IMR-90 (cell line): ENCODE measurements around the gene OR5H6. TPM values are rescaled to one million over a fixed set of nuclear protein-coding genes. Genes with fewer than 3 reads are reported as not detected.

Source experiments
- ATAC-seq: fragments of 200-7000 bp; cut with Tn5 transposase; 2 replicates; pipeline ENCODE4 v1.9.1; 2020; ENCODE audit warnings: low read depth, mild to moderate bottlenecking, moderate library complexity
- BruUV-seq: library from RNA; stranded (reverse); fragments of 400-500 nt; replicated peaks from 2 replicates; lab custom pipeline; 2021; lab: Mats Ljungman, UMichigan
- CTCF ChIA-PET: fragments of 300-600 bp; formaldehyde crosslinking; extraction: SDS; loops from one replicate; lab custom pipeline; 2021; ENCODE audit warnings: antibody characterized with exemption; lab: Yijun Ruan, JAX
- POLR2A ChIA-PET: fragments of 300-600 bp; sonication (Branson Sonifier 250); formaldehyde crosslinking; loops from one replicate; lab custom pipeline; 2022; ENCODE audit warnings: antibody characterized with exemption; ENCODE audit not compliant: unreplicated experiment; lab: Charles Lee
- DNase-seq: peaks from one replicate; pipeline ENCODE4 v3.0.0; 2013
- H2AFZ ChIP-seq: replicated peaks from 2 replicates; pipeline ENCODE3; 2013; ENCODE audit warnings: low read length, mild to moderate bottlenecking; ENCODE audit not compliant: poor library complexity
- H2AK5ac ChIP-seq: 2 replicates; pipeline ENCODE4 v1.6.1; 2013; ENCODE audit warnings: low read depth, low read length, inconsistent platforms
- H2AK9ac ChIP-seq: replicated peaks from 2 replicates; pipeline ENCODE3; 2013; ENCODE audit warnings: mild to moderate bottlenecking, low read depth, low read length, moderate library complexity; ENCODE audit not compliant: poor library complexity
- H2BK120ac ChIP-seq: 2 replicates; pipeline ENCODE4 v1.6.1; 2013; ENCODE audit warnings: low read depth, low read length, inconsistent platforms
- H2BK15ac ChIP-seq: 3 replicates; pipeline ENCODE4 v1.6.1; 2013; ENCODE audit warnings: low read depth, low read length, inconsistent platforms
- H2BK20ac ChIP-seq: 2 replicates; pipeline ENCODE4 v1.6.1; 2013; ENCODE audit warnings: low read depth, mild to moderate bottlenecking, inconsistent platforms, low read length, moderate library complexity
- H2BK5ac ChIP-seq: 2 replicates; pipeline ENCODE4 v1.6.1; 2013; ENCODE audit warnings: mild to moderate bottlenecking, low read depth, low read length, inconsistent platforms; ENCODE audit not compliant: poor library complexity, severe bottlenecking
- H3K14ac ChIP-seq: replicated peaks from 2 replicates; pipeline ENCODE4 v1.6.1; 2013; ENCODE audit warnings: low read depth, low read length, inconsistent platforms
- H3K18ac ChIP-seq: 2 replicates; pipeline ENCODE4 v1.6.1; 2013; ENCODE audit warnings: low read depth, low read length, control low read depth
- H3K23ac ChIP-seq: 2 replicates; pipeline ENCODE4 v1.6.1; 2013; ENCODE audit warnings: low read depth, low read length, inconsistent platforms
- H3K27ac ChIP-seq: 2 replicates; pipeline ENCODE4 v1.5.1; 2013; ENCODE audit warnings: mild to moderate bottlenecking, control low read depth, low read length; ENCODE audit not compliant: insufficient read depth
- H3K27me3 ChIP-seq: 2 replicates; pipeline ENCODE4 v1.6.1; 2013; ENCODE audit warnings: low read length; ENCODE audit not compliant: control insufficient read depth, insufficient read depth
- H3K36me3 ChIP-seq: 2 replicates; pipeline ENCODE4 v1.6.1; 2013; ENCODE audit warnings: low read length, mixed read lengths; ENCODE audit not compliant: control insufficient read depth, insufficient read depth
- H3K4ac ChIP-seq: 2 replicates; pipeline ENCODE4 v1.6.1; 2013; ENCODE audit warnings: low read depth, low read length, inconsistent platforms
- H3K4me1 ChIP-seq: 2 replicates; pipeline ENCODE4 v1.6.1; 2013; ENCODE audit warnings: low read length, mixed read lengths; ENCODE audit not compliant: control insufficient read depth, insufficient read depth
- H3K4me2 ChIP-seq: 2 replicates; pipeline ENCODE4 v1.6.1; 2013; ENCODE audit warnings: low read depth, mild to moderate bottlenecking, control low read depth, low read length, moderate library complexity
- H3K4me3 ChIP-seq: 2 replicates; pipeline ENCODE4 v1.5.1; 2013; ENCODE audit warnings: low read depth, mild to moderate bottlenecking, control low read depth, low read length, moderate library complexity; ENCODE audit not compliant: insufficient read depth
- H3K56ac ChIP-seq: 2 replicates; pipeline ENCODE4 v1.6.1; 2013; ENCODE audit warnings: low read length, inconsistent platforms; ENCODE audit not compliant: insufficient read depth; ENCODE audit errors: extremely low read depth
- H3K79me1 ChIP-seq, 2 experiments: 2 replicates each; pipeline ENCODE4 v1.6.1; 2013; ENCODE audit warnings: low read length in 2 of 2, inconsistent platforms in 1 of 2, low read depth in 1 of 2
- H3K9ac ChIP-seq: 2 replicates; pipeline ENCODE4 v1.6.1; 2013; ENCODE audit warnings: low read depth, low read length, control low read depth
- H3K9me1 ChIP-seq: 2 replicates; pipeline ENCODE4 v1.6.1; 2013; ENCODE audit warnings: low read length, inconsistent platforms; ENCODE audit not compliant: insufficient read depth
- H3K9me3 ChIP-seq: 2 replicates; pipeline ENCODE4 v1.6.1; 2013; ENCODE audit warnings: low read length; ENCODE audit not compliant: control insufficient read depth, insufficient read depth
- H4K20me1 ChIP-seq: 2 replicates; pipeline ENCODE4 v1.6.1; 2013; ENCODE audit warnings: low read length, inconsistent platforms; ENCODE audit not compliant: insufficient read depth
- H4K5ac ChIP-seq: 2 replicates; pipeline ENCODE4 v1.6.1; 2013; ENCODE audit warnings: mild to moderate bottlenecking, low read depth, low read length, control low read depth
- H4K8ac ChIP-seq, 2 experiments: 2 replicates each; pipeline ENCODE4 v1.6.1; 2013; ENCODE audit warnings: low read depth in 2 of 2, low read length in 2 of 2, control low read depth in 1 of 2, inconsistent platforms in 1 of 2
- H4K91ac ChIP-seq: 2 replicates; pipeline ENCODE4 v1.6.1; 2013; ENCODE audit warnings: low read depth, low read length, inconsistent platforms; ENCODE audit not compliant: insufficient read depth
- BHLHE40 ChIP-seq: fragments of 150-350 bp; IDR thresholded peaks from 2 replicates; pipeline ENCODE4 v1.6.1; 2016; ENCODE audit warnings: mild to moderate bottlenecking, low read depth, low read length
- CEBPB ChIP-seq: IDR thresholded peaks from 2 replicates; pipeline ENCODE4 v1.6.1; 2012; ENCODE audit warnings: low read depth, low read length, improper control_type of control experiment
- CHD1 ChIP-seq: IDR thresholded peaks from 2 replicates; pipeline ENCODE4 v1.6.1; 2012; ENCODE audit warnings: low read depth, low read length, improper control_type of control experiment
- ELK1 ChIP-seq: fragments of 150-350 bp; IDR thresholded peaks from 2 replicates; pipeline ENCODE4 v1.6.1; 2016; ENCODE audit warnings: low read depth, mild to moderate bottlenecking, low read length, moderate library complexity, borderline replicate concordance
- FOS ChIP-seq: fragments of 150-350 bp; IDR thresholded peaks from 2 replicates; pipeline ENCODE4 v1.6.1; 2016; ENCODE audit warnings: low read depth, low read length
- MAFK ChIP-seq: IDR thresholded peaks from 2 replicates; pipeline ENCODE4 v1.6.1; 2012; ENCODE audit warnings: low read depth, low read length, improper control_type of control experiment
- MAZ ChIP-seq: IDR thresholded peaks from 2 replicates; pipeline ENCODE4 v1.6.1; 2012; ENCODE audit warnings: low read depth, mild to moderate bottlenecking, low read length, improper control_type of control experiment, moderate library complexity, borderline replicate concordance
- MXI1 ChIP-seq: IDR thresholded peaks from 2 replicates; pipeline ENCODE4 v1.6.1; 2012; ENCODE audit warnings: low read depth, mild to moderate bottlenecking, low read length, moderate library complexity, borderline replicate concordance
- NFE2L2 ChIP-seq: fragments of 150-350 bp; IDR thresholded peaks from 2 replicates; pipeline ENCODE4 v1.6.1; 2016; ENCODE audit warnings: low read depth, mild to moderate bottlenecking, low read length
- POLR2A ChIP-seq: IDR thresholded peaks from 2 replicates; pipeline ENCODE4 v1.6.1; 2012; ENCODE audit warnings: mild to moderate bottlenecking, low read depth, low read length
- RAD21 ChIP-seq: IDR thresholded peaks from 2 replicates; pipeline ENCODE4 v1.6.1; 2012; ENCODE audit warnings: low read length, improper control_type of control experiment
- RCOR1 ChIP-seq: IDR thresholded peaks from 2 replicates; pipeline ENCODE4 v1.6.1; 2012; ENCODE audit warnings: mild to moderate bottlenecking, low read length, improper control_type of control experiment; ENCODE audit not compliant: insufficient replicate concordance
- RFX5 ChIP-seq: IDR thresholded peaks from 2 replicates; pipeline ENCODE4 v1.8.0; 2012; ENCODE audit warnings: low read depth, mild to moderate bottlenecking, low read length, moderate library complexity
- SMC3 ChIP-seq: fragments of 150-350 bp; IDR thresholded peaks from 2 replicates; pipeline ENCODE4 v1.6.1; 2016; ENCODE audit warnings: low read depth, mild to moderate bottlenecking, antibody characterized with exemption, low read length, moderate library complexity
- WGBS, 2 experiments: methylation state at CpG; one replicate each; pipeline versions ENCODE4 v1.1.5 to v1.1.7; 2013; ENCODE audit warnings: missing lambda C conversion rate in 2 of 2; ENCODE audit not compliant: insufficient read length in 1 of 2; ENCODE audit errors: extremely low coverage in 2 of 2; 5-methylcytosine and 5-hydroxymethylcytosine counted together
- dilution Hi-C: fragments of 300-500 bp; cut with HindIII; formaldehyde crosslinking; loops from one replicate; pipeline ENCODE4 v1.14.3; 2018; ENCODE audit warnings: low sequenced_read_pairs; ENCODE audit not compliant: unreplicated experiment
- in situ Hi-C: fragments of 300-500 bp; cut with MboI; formaldehyde crosslinking; loops from 3 replicates; pipeline ENCODE4 v1.14.3; 2019; ENCODE audit warnings: low sequenced_read_pairs, inconsistent platforms, mixed read lengths
- intact Hi-C: fragments of 100-400 bp; cut with micrococcal nuclease; formaldehyde crosslinking; loops from 2 replicates; pipeline ENCODE4 v1.10.0; 2022
- polyA plus RNA-seq, 3 experiments: library from polyadenylated mRNA; depleted of rRNA; stranded (reverse); fragments of >200 nt; gene quantifications; 2 replicates each; pipeline ENCODE4 v1.2.3, GENCODE V29; 2012; ENCODE audit warnings: low replicate concordance in 1 of 3
- total RNA-seq: library from RNA; depleted of rRNA; stranded (reverse); fragments of >200 nt; gene quantifications from 2 replicates; pipeline ENCODE4 v1.2.3, GENCODE V29; 2012
- TF ChIP-seq, protein P1 (sequence below): fragments of 150-350 bp; IDR thresholded peaks from 2 replicates; pipeline ENCODE4 v1.6.1; 2017; ENCODE audit warnings: mild to moderate bottlenecking, antibody characterized with exemption, low read length, low read depth
- TF ChIP-seq, protein P2 (sequence below): conservative IDR thresholded peaks from 2 replicates; pipeline ENCODE4 v1.5.1; 2012; ENCODE audit warnings: mild to moderate bottlenecking, low read depth, low read length, improper control_type of control experiment

Gene OR5H6
- total and polyA plus RNA-seq, 2 of the 4 experiments (the other 2 are of a cell fraction), result not detected

GRCh38 chr3:98282205-98282604 lies 18.2 kb downstream of the OR5H6 start, which contains the start of gene OR5H2:
Gene OR5H2 (plus strand): TSS chr3:98282505. CDS start chr3:98282903, 398 bp downstream.
- DNase-seq (no peak), ATAC-seq (no peak)
- Histone ChIP-seq H4K91ac (no peak within 1 kb of the TSS), H3K36me3 (no peaks in the 10 kb centered on the region), H3K14ac (no peak within 1 kb of the TSS), H2AFZ (no peak within 1 kb of the TSS), H3K23ac (no peak within 1 kb of the TSS), H3K79me1 (no peaks in the 10 kb centered on the region), H3K4ac (no peak within 1 kb of the TSS), H2BK20ac (no peak within 1 kb of the TSS), H4K5ac (no peak within 1 kb of the TSS), H2BK15ac (no peak within 1 kb of the TSS), H2AK9ac (no peak within 1 kb of the TSS), H3K4me3 (no peak within 1 kb of the TSS), H2BK5ac (no peak within 1 kb of the TSS), H2BK120ac (no peak within 1 kb of the TSS), H3K9me3 (no peaks in the 10 kb centered on the region), H2AK5ac (no peak within 1 kb of the TSS), H3K27me3 (no peaks in the 10 kb centered on the region), H3K4me1 (no peaks in the 10 kb centered on the region), H3K27ac (no peak within 1 kb of the TSS), H3K56ac (no peak within 1 kb of the TSS; the same call in 1 of the 2 replicates), H3K9me1 (no peaks in the 10 kb centered on the region), H3K18ac (no peak within 1 kb of the TSS), H3K4me2 (no peak within 1 kb of the TSS), H4K20me1 (no peaks in the 10 kb centered on the region), H3K9ac (no peak within 1 kb of the TSS), H4K8ac (no peak within 1 kb of the TSS)
- no peak for TF ChIP-seq BHLHE40
- TF ChIP-seq RCOR1, result no peak
- TF ChIP-seq CEBPB, result no peak
- no peak for TF ChIP-seq FOS
- no peak for TF ChIP-seq RFX5
- no peak for TF ChIP-seq SMC3
- no peak for TF ChIP-seq MAZ
- no peak for TF ChIP-seq MAFK
- TF ChIP-seq MXI1, result no peak
- TF ChIP-seq POLR2A, result no peak
- TF ChIP-seq, protein P1, sequence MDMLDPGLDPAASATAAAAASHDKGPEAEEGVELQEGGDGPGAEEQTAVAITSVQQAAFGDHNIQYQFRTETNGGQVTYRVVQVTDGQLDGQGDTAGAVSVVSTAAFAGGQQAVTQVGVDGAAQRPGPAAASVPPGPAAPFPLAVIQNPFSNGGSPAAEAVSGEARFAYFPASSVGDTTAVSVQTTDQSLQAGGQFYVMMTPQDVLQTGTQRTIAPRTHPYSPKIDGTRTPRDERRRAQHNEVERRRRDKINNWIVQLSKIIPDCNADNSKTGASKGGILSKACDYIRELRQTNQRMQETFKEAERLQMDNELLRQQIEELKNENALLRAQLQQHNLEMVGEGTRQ, result no peak
- TF ChIP-seq CHD1, result no peak
- TF ChIP-seq RAD21, result no peak
- no peak for TF ChIP-seq ELK1
- TF ChIP-seq, protein P2, sequence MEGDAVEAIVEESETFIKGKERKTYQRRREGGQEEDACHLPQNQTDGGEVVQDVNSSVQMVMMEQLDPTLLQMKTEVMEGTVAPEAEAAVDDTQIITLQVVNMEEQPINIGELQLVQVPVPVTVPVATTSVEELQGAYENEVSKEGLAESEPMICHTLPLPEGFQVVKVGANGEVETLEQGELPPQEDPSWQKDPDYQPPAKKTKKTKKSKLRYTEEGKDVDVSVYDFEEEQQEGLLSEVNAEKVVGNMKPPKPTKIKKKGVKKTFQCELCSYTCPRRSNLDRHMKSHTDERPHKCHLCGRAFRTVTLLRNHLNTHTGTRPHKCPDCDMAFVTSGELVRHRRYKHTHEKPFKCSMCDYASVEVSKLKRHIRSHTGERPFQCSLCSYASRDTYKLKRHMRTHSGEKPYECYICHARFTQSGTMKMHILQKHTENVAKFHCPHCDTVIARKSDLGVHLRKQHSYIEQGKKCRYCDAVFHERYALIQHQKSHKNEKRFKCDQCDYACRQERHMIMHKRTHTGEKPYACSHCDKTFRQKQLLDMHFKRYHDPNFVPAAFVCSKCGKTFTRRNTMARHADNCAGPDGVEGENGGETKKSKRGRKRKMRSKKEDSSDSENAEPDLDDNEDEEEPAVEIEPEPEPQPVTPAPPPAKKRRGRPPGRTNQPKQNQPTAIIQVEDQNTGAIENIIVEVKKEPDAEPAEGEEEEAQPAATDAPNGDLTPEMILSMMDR, result no peak
- TF ChIP-seq NFE2L2, result no peak
- intact Hi-C loops, result no loop called here
- in situ Hi-C loops, result no loop called here
- POLR2A ChIA-PET, result no interaction called here
- CTCF ChIA-PET, result no interaction called here
- no CpG with 5 or more reads among the region's 2 CpGs for whole genome bisulfite sequencing, 2 experiments
- BruUV-seq, result no TSS peak
- dilution Hi-C loops, result no loop called here
